Erythroblast (primary cell): ENCODE results near the gene SLC16A9.

Source experiments
- GATA1 ChIP-seq: IDR thresholded peaks from 2 replicates; pipeline ENCODE4 v1.6.1; 2011; ENCODE audit warnings: low read depth, mild to moderate bottlenecking, control low read depth, low read length, moderate library complexity
- POLR2A ChIP-seq: IDR thresholded peaks from 2 replicates; pipeline ENCODE4 v1.6.1; 2011; ENCODE audit warnings: mild to moderate bottlenecking, low read length

- TF ChIP-seq POLR2A (no peak), GATA1 (no peak)
Measured at GRCh38 chr10:59606551-59606961, 103.1 kb downstream of the SLC16A9 start.
